ENCODE results near the gene CTNNBL1. TPM values are rescaled to one million over a fixed set of nuclear protein-coding genes. Genes with fewer than 3 reads are reported as not detected.

Gene CTNNBL1
- total RNA-seq, 6 experiments from 2014 or later = 16.3 to 41.8 (median 28.8) TPM

DNA sequence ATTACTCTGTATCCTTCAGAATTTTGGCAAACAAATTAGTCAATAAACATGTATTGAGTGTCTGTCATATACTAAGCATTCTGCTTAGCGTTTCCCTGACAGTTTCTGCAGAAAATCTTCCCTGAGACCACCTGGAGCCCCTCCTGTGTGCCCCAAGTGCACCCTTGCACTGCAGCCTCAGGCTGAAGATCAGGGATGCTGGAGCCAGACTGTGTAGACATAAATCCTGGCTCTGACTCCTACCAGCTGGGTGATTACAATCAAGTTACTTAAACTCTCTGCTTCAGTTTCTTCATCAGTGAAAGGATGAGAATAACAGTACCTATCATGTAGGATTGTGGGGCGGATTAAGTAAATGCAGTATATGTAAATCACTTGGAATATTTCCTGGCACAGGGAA is 155.7 kb downstream of the CTNNBL1 start:
- Histone ChIP-seq H3K36me3 (peaks cover 0 to 42% (median 0%) of the 10 kb centered on the region in 4 donors), H3K4me1 (no peaks in the 10 kb centered on the region), H3K27me3 (no peaks in the 10 kb centered on the region), H3K4me3 (no peak overlapping the region), H3K27ac (no peak overlapping the region), H3K9me3 (no peaks in the 10 kb centered on the region)
- intact Hi-C loops (cut with DNase I) = no loop called here
- ATAC-seq (no peak), DNase-seq (no peak)
- TF ChIP-seq, protein P1, sequence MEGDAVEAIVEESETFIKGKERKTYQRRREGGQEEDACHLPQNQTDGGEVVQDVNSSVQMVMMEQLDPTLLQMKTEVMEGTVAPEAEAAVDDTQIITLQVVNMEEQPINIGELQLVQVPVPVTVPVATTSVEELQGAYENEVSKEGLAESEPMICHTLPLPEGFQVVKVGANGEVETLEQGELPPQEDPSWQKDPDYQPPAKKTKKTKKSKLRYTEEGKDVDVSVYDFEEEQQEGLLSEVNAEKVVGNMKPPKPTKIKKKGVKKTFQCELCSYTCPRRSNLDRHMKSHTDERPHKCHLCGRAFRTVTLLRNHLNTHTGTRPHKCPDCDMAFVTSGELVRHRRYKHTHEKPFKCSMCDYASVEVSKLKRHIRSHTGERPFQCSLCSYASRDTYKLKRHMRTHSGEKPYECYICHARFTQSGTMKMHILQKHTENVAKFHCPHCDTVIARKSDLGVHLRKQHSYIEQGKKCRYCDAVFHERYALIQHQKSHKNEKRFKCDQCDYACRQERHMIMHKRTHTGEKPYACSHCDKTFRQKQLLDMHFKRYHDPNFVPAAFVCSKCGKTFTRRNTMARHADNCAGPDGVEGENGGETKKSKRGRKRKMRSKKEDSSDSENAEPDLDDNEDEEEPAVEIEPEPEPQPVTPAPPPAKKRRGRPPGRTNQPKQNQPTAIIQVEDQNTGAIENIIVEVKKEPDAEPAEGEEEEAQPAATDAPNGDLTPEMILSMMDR (IDR thresholded peaks at IDR 0.05) = no peak
- no peak for TF ChIP-seq POLR2A (IDR thresholded peaks at IDR 0.05)
- WGBS (ENCODE audit: insufficient coverage, low coverage, low lambda C conversion rate, missing lambda C conversion rate) = 94% methylated on average over 2 of the region's 2 CpGs

GRCh38 chr20:37850036-37850592 is 156.3 kb downstream of the CTNNBL1 start:
- intact Hi-C loops (cut with DNase I) = no loop called here
- TF ChIP-seq, protein P1 (IDR thresholded peaks at IDR 0.05) = no peak
- TF ChIP-seq POLR2A (IDR thresholded peaks at IDR 0.05) = no peak
- no peak overlapping the region for H3K27ac ChIP-seq
- WGBS (ENCODE audit: insufficient coverage, low coverage, low lambda C conversion rate, missing lambda C conversion rate) = 95% methylated on average over 6 of the region's 6 CpGs
- DNase-seq = no peak
- no peaks in the 10 kb centered on the region for H3K9me3 ChIP-seq
- H3K4me3 ChIP-seq = no peak overlapping the region
- no peak for ATAC-seq
- H3K27me3 ChIP-seq = no peaks in the 10 kb centered on the region
- peaks cover 0 to 42% (median 0%) of the 10 kb centered on the region in 4 donors for H3K36me3 ChIP-seq
- no peaks in the 10 kb centered on the region for H3K4me1 ChIP-seq

DNA sequence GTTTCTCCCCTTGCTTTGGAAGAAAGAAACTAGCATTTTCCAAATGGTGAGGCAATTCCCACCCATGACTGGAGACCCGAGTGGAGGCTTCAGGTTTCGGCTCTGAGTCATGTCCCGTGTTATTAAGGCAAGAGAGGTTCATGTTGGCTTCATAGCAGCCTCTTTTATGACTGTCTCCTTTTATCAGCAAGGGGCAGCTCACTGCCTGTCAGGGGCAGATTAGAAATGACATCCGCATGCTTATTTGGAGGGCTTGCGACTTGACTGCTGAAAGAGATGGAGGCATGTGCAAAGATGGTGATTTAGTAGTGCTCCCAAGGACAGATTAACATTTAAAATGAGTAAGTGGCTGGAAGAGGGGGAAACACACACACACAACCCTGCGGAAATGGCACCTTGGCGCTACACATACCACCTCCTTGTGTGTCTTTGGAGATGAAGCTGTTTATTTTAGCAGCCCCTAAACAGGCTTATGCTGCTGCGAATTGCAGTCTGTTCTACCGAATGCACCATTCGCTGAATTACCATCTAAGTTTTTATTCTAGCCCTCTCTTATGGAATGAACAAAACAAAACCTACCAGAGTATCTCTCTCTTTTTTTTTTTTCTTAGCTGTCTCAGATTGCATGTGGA is 157.0 kb downstream of the CTNNBL1 start:
- H3K36me3 ChIP-seq = peaks cover 0 to 42% (median 0%) of the 10 kb centered on the region in 4 donors
- DNase-seq (no peak), ATAC-seq (no peak)
- TF ChIP-seq, protein P1 (IDR thresholded peaks at IDR 0.05) = no peak
- no peak for TF ChIP-seq POLR2A (IDR thresholded peaks at IDR 0.05)
- no peaks in the 10 kb centered on the region for H3K4me1 ChIP-seq
- H3K27me3 ChIP-seq = no peaks in the 10 kb centered on the region
- WGBS (ENCODE audit: insufficient coverage, low coverage, low lambda C conversion rate, missing lambda C conversion rate) = 98% methylated on average over 8 of the region's 10 CpGs
- intact Hi-C loops (cut with DNase I) = no loop called here
- H3K9me3 ChIP-seq = no peaks in the 10 kb centered on the region
- H3K4me3 ChIP-seq = no peak overlapping the region
- H3K27ac ChIP-seq = no peak overlapping the region

DNA sequence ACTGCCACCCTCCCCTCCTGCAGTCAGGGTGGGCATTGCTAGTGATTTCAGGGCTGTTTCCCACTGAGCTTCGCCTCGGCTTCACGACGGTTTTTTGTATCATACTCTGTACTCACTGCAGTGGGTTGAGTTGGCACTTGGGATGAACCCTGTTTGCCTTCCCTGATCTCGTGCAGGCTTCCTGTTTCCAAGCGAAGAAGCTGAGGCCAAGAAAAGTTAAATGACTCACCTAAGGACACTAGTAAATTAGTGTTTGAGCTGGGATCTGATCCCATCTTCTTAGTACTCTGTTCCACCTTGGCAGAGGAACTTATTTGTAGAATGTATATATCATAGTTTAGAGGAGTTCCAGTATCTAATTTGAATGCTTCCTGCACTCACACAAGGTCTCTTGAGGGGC is 158.8 kb downstream of the CTNNBL1 start:
- Histone ChIP-seq H3K36me3 (peaks cover 0 to 38% (median under 1%) of the 10 kb centered on the region in 4 donors), H3K4me1 (no peaks in the 10 kb centered on the region), H3K27ac (no peak overlapping the region), H3K27me3 (no peaks in the 10 kb centered on the region), H3K9me3 (no peaks in the 10 kb centered on the region), H3K4me3 (no peak overlapping the region)
- DNase-seq (no peak), ATAC-seq (no peak)
- intact Hi-C loops (cut with DNase I) = no loop called here
- WGBS (ENCODE audit: insufficient coverage, low coverage, low lambda C conversion rate, missing lambda C conversion rate) = 100% methylated on average over 1 of the region's 6 CpGs
- no peak for TF ChIP-seq POLR2A (IDR thresholded peaks at IDR 0.05)
- TF ChIP-seq, protein P1 (IDR thresholded peaks at IDR 0.05) = no peak
